ENCODE data around the gene EEF1A2.

The EEF1A2 gene

GRCh38 chr20:63544958-63545516 is 46.2 kb upstream of the EEF1A2 start:
- no peak overlapping the region for H3K27ac ChIP-seq
- TF ChIP-seq CTCF (IDR thresholded peaks at IDR 0.05) (no peak), ZFX (IDR thresholded peaks at IDR 0.05; ENCODE audit: borderline replicate concordance) (no peak)

- no peak overlapping the region for H3K27ac ChIP-seq
- TF ChIP-seq CTCF (IDR thresholded peaks at IDR 0.05) (no peak), ZFX (IDR thresholded peaks at IDR 0.05; ENCODE audit: borderline replicate concordance) (no peak)
These were observed 45.5 kb upstream of the EEF1A2 start for GRCh38 chr20:63544241-63544957.

- TF ChIP-seq CTCF (IDR thresholded peaks at IDR 0.05) (no peak), ZFX (IDR thresholded peaks at IDR 0.05; ENCODE audit: borderline replicate concordance) (no peak)
- no peak overlapping the region for H3K27ac ChIP-seq
These were observed 44.9 kb upstream of the EEF1A2 start for GRCh38 chr20:63543733-63544132.

- TF ChIP-seq CTCF (IDR thresholded peaks at IDR 0.05) (no peak), ZFX (IDR thresholded peaks at IDR 0.05; ENCODE audit: borderline replicate concordance) (no peak)
- peak overlapping the region; percentile 66; the same call in 1 of the 2 replicates for H3K27ac ChIP-seq
These were observed 44.2 kb upstream of the EEF1A2 start for GRCh38 chr20:63543131-63543530.

- no peak for TF ChIP-seq CTCF (IDR thresholded peaks at IDR 0.05)
- TF ChIP-seq ZFX (IDR thresholded peaks at IDR 0.05; ENCODE audit: borderline replicate concordance) = no peak
- H3K27ac ChIP-seq = peak overlapping the region; percentile 66
These were observed 43.8 kb upstream of the EEF1A2 start for GRCh38 chr20:63542696-63543095.

- peak overlapping the region; percentile 66 for H3K27ac ChIP-seq
- TF ChIP-seq CTCF (IDR thresholded peaks at IDR 0.05) (no peak), ZFX (IDR thresholded peaks at IDR 0.05; ENCODE audit: borderline replicate concordance) (no peak)
These were observed 43.2 kb upstream of the EEF1A2 start for GRCh38 chr20:63542031-63542559.

- TF ChIP-seq CTCF (IDR thresholded peaks at IDR 0.05) (no peak), ZFX (IDR thresholded peaks at IDR 0.05; ENCODE audit: borderline replicate concordance) (no peak)
- peak overlapping the region; percentile 66 for H3K27ac ChIP-seq
These were observed 42.5 kb upstream of the EEF1A2 start for GRCh38 chr20:63541371-63541770.

All from 22Rv1 (cell line).